Body of pancreas (tissue), 4 donors: ENCODE data around the gene CRLF3.

Source experiments
- POLR2A ChIP-seq, 3 donors: fragments of 450-650 bp; IDR thresholded peaks; one replicate each; pipeline ENCODE4 v1.6.1; 2016; ENCODE audit warnings: antibody characterized with exemption in 3 of 3, mild to moderate bottlenecking in 2 of 3
- TF ChIP-seq, protein P1 (sequence below), 7 experiments: fragments of 450-650 bp in 4 of 7; fragments of 200-600 bp in 3 of 7; sonication (generic) in 3 of 7; IDR thresholded peaks; one replicate each; pipeline ENCODE4 v1.5.1; 2016 to 2019; ENCODE audit warnings: antibody characterized with exemption in 7 of 7

DNA sequence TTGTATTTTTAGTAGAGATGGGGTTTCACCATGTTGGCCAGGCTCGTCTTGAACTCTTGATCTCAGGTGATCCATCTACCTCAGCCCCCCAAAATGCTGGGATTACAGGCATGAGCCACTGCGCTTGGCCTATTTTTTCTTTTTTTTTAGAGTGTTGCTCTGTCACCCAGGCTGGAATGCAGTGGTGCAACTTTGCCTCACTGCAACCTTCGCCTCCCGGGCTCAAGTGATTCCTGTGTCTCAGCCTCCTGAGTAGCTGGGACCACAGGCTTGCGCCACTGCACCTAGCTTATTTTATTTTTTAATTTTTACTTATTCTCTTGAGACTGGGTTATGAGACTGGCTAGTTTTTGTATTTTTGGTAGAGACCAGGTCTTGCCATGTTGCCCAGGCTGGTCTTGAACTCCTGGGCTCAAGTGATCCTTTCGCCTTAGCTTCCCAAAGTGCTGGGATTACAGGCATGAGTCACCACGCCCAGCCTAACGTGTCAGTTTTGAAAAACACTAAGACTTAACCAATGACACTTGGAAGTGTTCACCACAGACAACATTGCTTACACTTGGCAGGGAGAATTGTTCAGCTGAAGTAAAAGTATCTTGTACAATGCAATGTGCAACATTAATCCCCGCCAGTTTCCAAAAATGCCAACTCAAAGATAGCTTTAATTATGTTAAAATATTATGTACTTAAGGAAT, 34.2 kb upstream of the CRLF3 start:
- TF ChIP-seq, protein P1, sequence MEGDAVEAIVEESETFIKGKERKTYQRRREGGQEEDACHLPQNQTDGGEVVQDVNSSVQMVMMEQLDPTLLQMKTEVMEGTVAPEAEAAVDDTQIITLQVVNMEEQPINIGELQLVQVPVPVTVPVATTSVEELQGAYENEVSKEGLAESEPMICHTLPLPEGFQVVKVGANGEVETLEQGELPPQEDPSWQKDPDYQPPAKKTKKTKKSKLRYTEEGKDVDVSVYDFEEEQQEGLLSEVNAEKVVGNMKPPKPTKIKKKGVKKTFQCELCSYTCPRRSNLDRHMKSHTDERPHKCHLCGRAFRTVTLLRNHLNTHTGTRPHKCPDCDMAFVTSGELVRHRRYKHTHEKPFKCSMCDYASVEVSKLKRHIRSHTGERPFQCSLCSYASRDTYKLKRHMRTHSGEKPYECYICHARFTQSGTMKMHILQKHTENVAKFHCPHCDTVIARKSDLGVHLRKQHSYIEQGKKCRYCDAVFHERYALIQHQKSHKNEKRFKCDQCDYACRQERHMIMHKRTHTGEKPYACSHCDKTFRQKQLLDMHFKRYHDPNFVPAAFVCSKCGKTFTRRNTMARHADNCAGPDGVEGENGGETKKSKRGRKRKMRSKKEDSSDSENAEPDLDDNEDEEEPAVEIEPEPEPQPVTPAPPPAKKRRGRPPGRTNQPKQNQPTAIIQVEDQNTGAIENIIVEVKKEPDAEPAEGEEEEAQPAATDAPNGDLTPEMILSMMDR (IDR thresholded peaks at IDR 0.05) = no peak
- TF ChIP-seq POLR2A (IDR thresholded peaks at IDR 0.05) = no peak
